ENCODE data around the gene CLASP1. TPM values are rescaled to one million over a fixed set of nuclear protein-coding genes. Genes with fewer than 3 reads are reported as not detected.
"Not testable (repeated sequence)": the region's sequence is repeated elsewhere in the genome, so short reads cannot be mapped to it uniquely, and the experiment has no call there.

The CLASP1 gene
- total RNA-seq, 2 experiments from 2014 or later, result 44.7 to 45.5 TPM

DNA sequence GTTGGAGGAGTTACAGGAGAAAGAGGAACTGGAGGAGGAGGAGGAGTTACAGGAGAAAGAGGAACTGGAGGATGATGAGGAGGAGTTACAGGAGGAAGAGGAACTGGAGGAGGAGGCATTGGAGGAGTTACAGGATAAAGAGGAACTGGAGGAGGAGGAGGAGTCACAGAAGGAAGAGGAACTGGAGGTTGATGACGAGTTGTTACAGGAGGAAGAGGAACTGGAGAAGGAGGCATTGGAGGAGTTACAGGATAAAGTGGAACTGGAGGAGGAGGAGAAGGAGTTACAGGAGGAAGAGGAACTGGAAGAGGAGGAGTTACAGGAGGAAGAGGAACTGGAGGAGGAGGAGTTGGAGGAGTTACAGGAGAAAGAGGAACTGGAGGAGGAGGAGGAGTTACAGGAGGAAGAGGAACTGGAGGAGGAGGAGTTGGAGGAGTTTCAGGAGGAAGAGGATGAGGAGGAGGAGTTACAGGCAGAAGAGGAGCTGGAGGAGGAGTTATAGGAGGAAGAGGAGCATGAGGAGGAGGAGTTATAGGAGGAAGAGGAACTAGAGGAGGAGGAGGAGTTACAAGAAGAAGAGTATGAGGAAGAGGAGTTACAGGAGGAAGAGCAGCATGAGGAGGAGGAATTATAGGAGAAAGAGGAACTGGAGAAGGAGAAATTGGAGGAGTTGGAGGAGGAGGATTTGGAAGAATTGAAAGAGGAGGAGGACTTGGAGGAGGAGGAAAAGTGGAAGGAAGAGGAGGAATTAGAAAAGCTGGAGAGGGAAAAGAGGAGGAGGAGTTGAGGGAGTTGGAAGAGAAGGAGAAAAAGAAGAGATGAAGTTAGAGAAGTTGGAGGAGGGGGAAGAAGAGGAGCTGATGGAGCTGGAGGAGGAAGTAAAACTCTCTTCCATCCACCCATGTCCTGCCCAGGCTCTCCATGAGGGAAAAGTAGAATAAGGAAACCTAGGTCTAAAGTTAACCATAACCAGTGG, 37.2 kb downstream of the CLASP1 start:
- Mint-ChIP-seq H3K9me3 (no peaks in the 10 kb centered on the region), H3K36me3 (peaks cover 9% of the 10 kb centered on the region), H3K4me3 (no peak overlapping the region), H3K4me1 (peaks cover 20% of the 10 kb centered on the region), H3K27ac (no peak overlapping the region), H3K27me3 (no peaks in the 10 kb centered on the region)
- DNase-seq, result no peak

GRCh38 chr2:121611048-121611649, 38.1 kb downstream of the CLASP1 start:
- not testable (repeated sequence) for H3K27ac Mint-ChIP-seq, H3K9me3 Mint-ChIP-seq, H3K4me3 Mint-ChIP-seq, H3K27me3 Mint-ChIP-seq, DNase-seq
- Mint-ChIP-seq H3K4me1 (peaks cover 22% of the 10 kb centered on the region), H3K36me3 (peaks cover 11% of the 10 kb centered on the region)

- H3K27ac Mint-ChIP-seq, H3K9me3 Mint-ChIP-seq, DNase-seq, H3K4me3 Mint-ChIP-seq, H3K27me3 Mint-ChIP-seq: not testable (repeated sequence)
- peaks cover 17% of the 10 kb centered on the region for H3K36me3 Mint-ChIP-seq
- H3K4me1 Mint-ChIP-seq, result peaks cover 24% of the 10 kb centered on the region
These were observed 38.8 kb downstream of the CLASP1 start for GRCh38 chr2:121610487-121610874.

DNA sequence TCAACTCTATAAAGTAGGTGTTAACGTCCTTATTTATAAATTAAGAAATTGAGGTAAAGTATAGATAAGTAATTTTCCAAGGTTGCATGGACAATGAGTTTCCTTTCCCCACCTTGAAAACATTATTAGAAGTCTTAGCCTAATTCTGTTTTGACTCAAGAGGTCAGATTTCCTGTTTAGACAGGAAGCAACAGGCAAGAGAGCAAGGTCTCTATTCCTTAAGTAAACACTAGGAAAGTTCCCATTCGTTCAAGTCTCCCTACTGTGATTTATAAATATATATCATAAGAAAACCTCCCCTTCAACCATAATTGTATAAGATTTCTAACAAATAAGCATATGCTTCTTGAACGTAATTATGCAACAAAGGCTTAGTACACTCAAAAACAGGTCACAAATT, 40.3 kb downstream of the CLASP1 start:
- no peak for DNase-seq
- Mint-ChIP-seq H3K27me3 (no peaks in the 10 kb centered on the region), H3K9me3 (no peaks in the 10 kb centered on the region), H3K4me3 (no peak overlapping the region), H3K36me3 (peaks cover 20% of the 10 kb centered on the region), H3K27ac (no peak overlapping the region), H3K4me1 (peaks cover 24% of the 10 kb centered on the region)

GRCh38 chr2:121608367-121608766, 40.9 kb downstream of the CLASP1 start:
- peaks cover 2% of the 10 kb centered on the region for H3K9me3 Mint-ChIP-seq
- H3K36me3 Mint-ChIP-seq, result peaks cover 24% of the 10 kb centered on the region
- H3K4me3 Mint-ChIP-seq, result no peak overlapping the region
- H3K27me3 Mint-ChIP-seq, result no peaks in the 10 kb centered on the region
- peaks cover 26% of the 10 kb centered on the region for H3K4me1 Mint-ChIP-seq
- H3K27ac Mint-ChIP-seq, result no peak overlapping the region
- no peak for DNase-seq

DNA sequence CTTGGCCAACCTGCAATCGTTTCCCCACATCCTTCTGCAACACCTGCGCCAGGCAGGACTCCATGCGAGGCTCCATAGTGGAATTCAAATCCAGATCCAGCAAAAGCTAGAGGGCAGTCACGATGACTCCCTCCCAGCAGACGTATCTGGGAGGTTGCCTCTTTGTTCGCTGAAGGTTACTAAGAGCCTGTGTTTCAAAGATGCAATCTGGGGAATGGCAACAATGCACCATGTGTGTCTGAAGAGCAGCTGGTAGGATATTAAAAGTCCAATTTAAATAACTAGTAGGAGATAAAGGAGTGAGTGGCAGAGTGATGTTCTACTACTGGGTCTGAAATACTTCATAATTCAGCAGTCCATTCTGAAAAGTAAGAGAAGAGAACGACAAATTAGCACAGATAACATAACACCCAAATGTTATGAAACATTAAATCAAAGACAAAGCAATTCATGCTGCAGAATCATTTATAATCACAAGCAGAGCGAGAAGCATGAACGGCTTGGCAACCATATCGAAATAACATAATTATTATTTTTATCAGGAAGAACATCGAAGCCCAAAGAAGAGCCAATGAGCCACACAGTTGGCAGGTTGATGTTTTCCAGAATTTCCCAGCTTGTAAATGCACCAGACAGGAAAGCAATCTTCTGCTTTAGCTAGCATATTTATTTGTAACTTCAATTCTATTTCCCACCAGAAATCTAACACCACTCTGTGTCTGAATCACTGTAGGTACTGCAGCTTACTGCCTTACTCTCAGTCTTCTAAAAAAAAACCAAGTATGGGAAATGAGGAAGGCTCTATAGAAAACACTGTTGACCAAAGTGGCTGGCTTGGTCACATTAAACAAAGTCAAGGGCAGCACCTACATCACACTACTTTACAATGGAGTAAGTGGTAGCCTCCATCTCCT, 43.2 kb downstream of the CLASP1 start:
- Mint-ChIP-seq H3K27me3 (no peaks in the 10 kb centered on the region), H3K27ac (no peak overlapping the region), H3K36me3 (peaks cover 38% of the 10 kb centered on the region), H3K4me1 (peaks cover 34% of the 10 kb centered on the region), H3K4me3 (no peak overlapping the region), H3K9me3 (peaks cover 2% of the 10 kb centered on the region)
- no peak for DNase-seq

GRCh38 chr2:121603185-121603584, 46.1 kb downstream of the CLASP1 start:
- peaks cover 42% of the 10 kb centered on the region for H3K36me3 Mint-ChIP-seq
- peaks cover 35% of the 10 kb centered on the region for H3K4me1 Mint-ChIP-seq
- no peak for DNase-seq
- no peaks in the 10 kb centered on the region for H3K27me3 Mint-ChIP-seq
- peaks cover 2% of the 10 kb centered on the region for H3K9me3 Mint-ChIP-seq
- H3K4me3 Mint-ChIP-seq, result no peak overlapping the region
- no peak overlapping the region for H3K27ac Mint-ChIP-seq

- peaks cover 31% of the 10 kb centered on the region for H3K36me3 Mint-ChIP-seq
- H3K4me3 Mint-ChIP-seq, result no peak overlapping the region
- no peak overlapping the region for H3K27ac Mint-ChIP-seq
- H3K27me3 Mint-ChIP-seq, result no peaks in the 10 kb centered on the region
- DNase-seq, result no peak
- peaks cover 54% of the 10 kb centered on the region for H3K4me1 Mint-ChIP-seq
- peaks cover 2% of the 10 kb centered on the region for H3K9me3 Mint-ChIP-seq
These were observed 49.2 kb downstream of the CLASP1 start for GRCh38 chr2:121599963-121600651.

GRCh38 chr2:121598087-121598486, 51.2 kb downstream of the CLASP1 start:
- Mint-ChIP-seq H3K4me1 (peaks cover 48% of the 10 kb centered on the region), H3K27ac (no peak overlapping the region), H3K4me3 (no peak overlapping the region), H3K9me3 (no peaks in the 10 kb centered on the region), H3K27me3 (no peaks in the 10 kb centered on the region), H3K36me3 (peaks cover 19% of the 10 kb centered on the region)
- DNase-seq, result no peak

GRCh38 chr2:121596221-121597080, 52.8 kb downstream of the CLASP1 start:
- Mint-ChIP-seq H3K4me3 (peak overlapping the region; percentile 79), H3K9me3 (no peaks in the 10 kb centered on the region), H3K4me1 (peaks cover 50% of the 10 kb centered on the region), H3K27ac (peak overlapping the region; percentile 94), H3K27me3 (no peaks in the 10 kb centered on the region), H3K36me3 (peaks cover 9% of the 10 kb centered on the region)
- DNase-seq, result peak; percentile 41

DNA sequence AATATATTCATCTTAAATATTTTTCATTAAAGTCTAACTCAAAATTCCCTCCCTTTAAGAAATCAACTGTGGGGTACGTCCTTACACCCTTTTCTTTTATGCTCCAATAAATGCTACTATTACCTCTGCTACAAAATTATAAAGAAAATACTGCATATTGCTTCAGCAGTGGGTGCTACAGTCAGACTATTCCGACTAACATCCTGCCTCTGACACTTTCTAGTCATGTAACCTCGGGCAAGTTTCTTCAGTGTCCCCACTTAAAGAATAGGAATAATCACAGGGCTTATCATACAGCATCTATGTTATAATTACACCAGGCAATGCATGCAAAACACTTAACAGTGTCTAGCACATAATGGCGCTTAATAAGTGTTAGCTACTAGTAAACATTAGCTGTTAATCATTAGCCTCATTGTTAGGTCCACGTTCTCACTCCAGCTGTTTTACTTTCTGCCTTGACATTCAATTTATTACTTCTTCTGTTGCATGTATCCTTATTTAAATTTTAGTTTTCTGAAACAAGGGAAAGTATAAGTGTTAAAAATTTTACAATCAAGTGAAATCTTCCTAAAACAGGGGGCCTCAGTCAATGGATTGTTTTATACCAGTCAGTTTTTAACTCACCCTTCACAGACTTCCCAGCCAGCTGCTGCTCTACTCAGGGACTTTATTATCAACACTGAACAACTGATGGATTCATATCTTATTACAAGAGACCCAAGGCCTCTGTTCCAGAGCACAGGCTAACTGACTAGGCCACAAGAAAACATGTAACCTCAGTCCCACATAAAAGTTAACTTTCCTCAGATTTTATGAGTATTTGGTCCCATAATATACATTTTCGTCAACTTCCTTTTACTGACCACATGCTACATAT, 54.0 kb downstream of the CLASP1 start:
- DNase-seq, result no peak
- H3K36me3 Mint-ChIP-seq, result peaks cover 2% of the 10 kb centered on the region
- H3K4me1 Mint-ChIP-seq, result peaks cover 41% of the 10 kb centered on the region
- H3K9me3 Mint-ChIP-seq, result no peaks in the 10 kb centered on the region
- H3K27me3 Mint-ChIP-seq, result no peaks in the 10 kb centered on the region
- H3K27ac Mint-ChIP-seq, result peak overlapping the region; percentile 94
- no peak overlapping the region for H3K4me3 Mint-ChIP-seq

DNA sequence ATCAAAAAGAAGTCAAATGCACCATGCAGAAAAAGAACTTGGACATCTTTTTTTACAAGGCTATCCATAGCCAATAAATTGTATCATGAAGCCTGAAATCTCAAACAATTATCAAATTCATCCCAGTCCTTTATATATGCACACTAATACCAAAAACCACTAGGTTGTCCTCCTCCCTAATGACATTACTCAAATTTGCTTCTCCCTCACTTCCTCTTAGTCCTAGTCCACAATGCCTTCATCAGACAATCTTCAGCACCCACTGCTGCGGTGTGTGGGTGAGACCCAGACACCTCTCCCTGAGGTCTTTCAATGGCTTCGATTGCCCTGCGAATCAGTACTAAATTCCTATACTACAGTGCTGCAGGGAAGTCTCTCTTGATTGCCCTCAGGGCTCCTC, 58.1 kb downstream of the CLASP1 start:
- DNase-seq, result no peak
- Mint-ChIP-seq H3K4me1 (peaks cover 21% of the 10 kb centered on the region), H3K4me3 (no peak overlapping the region), H3K27ac (no peak overlapping the region), H3K27me3 (no peaks in the 10 kb centered on the region), H3K36me3 (peaks cover 3% of the 10 kb centered on the region), H3K9me3 (no peaks in the 10 kb centered on the region)

DNA sequence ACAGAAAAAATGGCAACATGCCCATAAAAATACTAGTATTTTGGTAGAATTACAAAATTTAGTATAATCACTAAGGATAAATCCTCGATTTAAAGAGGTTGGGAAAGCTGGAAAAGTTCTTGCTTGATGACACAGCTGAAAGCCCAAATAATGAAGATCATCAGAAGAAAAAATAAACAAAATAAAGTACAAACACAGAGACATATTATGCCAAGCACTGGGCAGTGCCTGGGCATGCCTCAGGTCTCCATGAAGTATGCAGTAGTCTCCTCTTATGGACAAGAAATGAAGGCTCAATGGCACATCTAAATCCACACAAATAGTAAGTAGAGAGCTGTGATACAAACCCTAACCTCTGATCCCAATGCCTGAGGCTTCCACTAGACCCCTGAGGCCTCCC, 60.9 kb downstream of the CLASP1 start:
- H3K27me3 Mint-ChIP-seq, result no peaks in the 10 kb centered on the region
- no peak overlapping the region for H3K4me3 Mint-ChIP-seq
- H3K4me1 Mint-ChIP-seq, result peaks cover 21% of the 10 kb centered on the region
- peaks cover 3% of the 10 kb centered on the region for H3K36me3 Mint-ChIP-seq
- no peaks in the 10 kb centered on the region for H3K9me3 Mint-ChIP-seq
- no peak for DNase-seq
- H3K27ac Mint-ChIP-seq, result no peak overlapping the region

Measured in activated naive CD8-positive, alpha-beta T cell treated with anti-CD3 and anti-CD28 coated beads for 36 hours (primary cell).